C4-2B (cell line): ENCODE results near the gene GRK7.

Source experiments
- H3K27ac ChIP-seq: fragments of 450-650 bp; 2 replicates; pipeline ENCODE4 v1.5.1; 2017
- ZFX ChIP-seq: fragments of 450-650 bp; IDR thresholded peaks from 2 replicates; pipeline ENCODE4 v1.6.1; 2017
- TF ChIP-seq, protein P1 (sequence below): fragments of 450-650 bp; conservative IDR thresholded peaks from 2 replicates; pipeline ENCODE4 v1.5.1; 2017; ENCODE audit warnings: mild to moderate bottlenecking

Gene GRK7

DNA sequence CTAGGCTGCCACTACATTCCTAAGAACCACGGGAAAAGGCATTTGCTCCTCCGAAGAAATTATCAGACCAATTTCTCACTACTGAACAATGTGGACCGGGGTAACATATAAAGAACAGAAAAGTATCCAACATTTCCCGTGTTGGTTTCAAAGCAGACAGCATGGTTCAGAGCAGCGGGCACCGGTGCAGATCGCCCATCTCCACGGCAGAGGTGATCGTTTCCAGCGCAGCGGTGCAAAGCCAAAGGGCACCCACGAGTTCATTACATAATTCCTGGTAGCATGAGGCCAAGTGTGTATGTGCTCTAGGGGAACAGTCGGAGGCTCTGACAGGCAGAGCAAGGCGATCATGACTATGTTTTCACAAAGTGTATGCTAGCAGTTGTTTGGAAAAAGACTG lies 13.2 kb downstream of the GRK7 start:
- no peak for TF ChIP-seq ZFX
- TF ChIP-seq, protein P1, sequence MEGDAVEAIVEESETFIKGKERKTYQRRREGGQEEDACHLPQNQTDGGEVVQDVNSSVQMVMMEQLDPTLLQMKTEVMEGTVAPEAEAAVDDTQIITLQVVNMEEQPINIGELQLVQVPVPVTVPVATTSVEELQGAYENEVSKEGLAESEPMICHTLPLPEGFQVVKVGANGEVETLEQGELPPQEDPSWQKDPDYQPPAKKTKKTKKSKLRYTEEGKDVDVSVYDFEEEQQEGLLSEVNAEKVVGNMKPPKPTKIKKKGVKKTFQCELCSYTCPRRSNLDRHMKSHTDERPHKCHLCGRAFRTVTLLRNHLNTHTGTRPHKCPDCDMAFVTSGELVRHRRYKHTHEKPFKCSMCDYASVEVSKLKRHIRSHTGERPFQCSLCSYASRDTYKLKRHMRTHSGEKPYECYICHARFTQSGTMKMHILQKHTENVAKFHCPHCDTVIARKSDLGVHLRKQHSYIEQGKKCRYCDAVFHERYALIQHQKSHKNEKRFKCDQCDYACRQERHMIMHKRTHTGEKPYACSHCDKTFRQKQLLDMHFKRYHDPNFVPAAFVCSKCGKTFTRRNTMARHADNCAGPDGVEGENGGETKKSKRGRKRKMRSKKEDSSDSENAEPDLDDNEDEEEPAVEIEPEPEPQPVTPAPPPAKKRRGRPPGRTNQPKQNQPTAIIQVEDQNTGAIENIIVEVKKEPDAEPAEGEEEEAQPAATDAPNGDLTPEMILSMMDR: no peak
- H3K27ac ChIP-seq: no peak overlapping the region

DNA sequence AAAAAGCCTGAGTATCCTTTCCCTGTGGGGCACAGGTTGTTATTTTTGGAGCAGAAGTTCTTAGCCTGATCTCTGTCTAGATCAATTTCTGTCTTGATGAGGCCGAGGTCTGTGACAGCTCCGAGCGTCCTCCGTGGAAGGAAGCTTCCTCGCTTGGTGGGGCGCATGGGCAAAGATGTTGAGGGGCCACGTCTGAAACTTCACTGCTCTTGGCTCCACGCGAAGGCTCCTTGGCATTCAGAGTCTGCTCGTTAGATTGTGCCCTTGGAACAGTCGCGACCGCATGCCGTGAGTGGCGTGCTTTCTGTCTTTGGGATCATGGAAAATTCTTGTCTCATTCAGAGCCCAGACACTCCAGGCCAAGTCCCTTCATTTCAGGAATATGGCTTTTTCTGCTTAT lies 13.7 kb downstream of the GRK7 start:
- H3K27ac ChIP-seq: no peak overlapping the region
- TF ChIP-seq, protein P1: no peak
- TF ChIP-seq ZFX: no peak

DNA sequence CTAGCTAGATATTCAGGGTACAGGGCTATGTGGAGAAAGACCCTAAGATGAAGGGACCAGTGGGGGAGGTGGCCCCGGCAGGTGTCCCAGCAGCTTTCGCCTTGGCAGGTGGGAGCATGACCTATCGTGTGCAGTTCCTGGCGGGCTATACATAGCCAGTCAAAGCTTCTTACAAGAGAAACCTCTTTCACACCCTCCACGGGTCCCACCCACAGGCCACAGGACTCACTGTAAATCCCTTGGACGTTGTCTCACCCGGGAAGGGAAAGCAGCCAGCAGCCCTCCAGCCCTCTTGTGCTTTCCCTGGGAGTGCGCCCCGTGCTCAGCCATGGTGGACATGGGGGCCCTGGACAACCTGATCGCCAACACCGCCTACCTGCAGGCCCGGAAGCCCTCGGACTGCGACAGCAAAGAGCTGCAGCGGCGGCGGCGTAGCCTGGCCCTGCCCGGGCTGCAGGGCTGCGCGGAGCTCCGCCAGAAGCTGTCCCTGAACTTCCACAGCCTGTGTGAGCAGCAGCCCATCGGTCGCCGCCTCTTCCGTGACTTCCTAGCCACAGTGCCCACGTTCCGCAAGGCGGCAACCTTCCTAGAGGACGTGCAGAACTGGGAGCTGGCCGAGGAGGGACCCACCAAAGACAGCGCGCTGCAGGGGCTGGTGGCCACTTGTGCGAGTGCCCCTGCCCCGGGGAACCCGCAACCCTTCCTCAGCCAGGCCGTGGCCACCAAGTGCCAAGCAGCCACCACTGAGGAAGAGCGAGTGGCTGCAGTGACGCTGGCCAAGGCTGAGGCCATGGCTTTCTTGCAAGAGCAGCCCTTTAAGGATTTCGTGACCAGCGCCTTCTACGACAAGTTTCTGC lies 15.0 kb downstream of the GRK7 start:
- TF ChIP-seq, protein P1: no peak
- TF ChIP-seq ZFX: no peak
- H3K27ac ChIP-seq: no peak overlapping the region

DNA sequence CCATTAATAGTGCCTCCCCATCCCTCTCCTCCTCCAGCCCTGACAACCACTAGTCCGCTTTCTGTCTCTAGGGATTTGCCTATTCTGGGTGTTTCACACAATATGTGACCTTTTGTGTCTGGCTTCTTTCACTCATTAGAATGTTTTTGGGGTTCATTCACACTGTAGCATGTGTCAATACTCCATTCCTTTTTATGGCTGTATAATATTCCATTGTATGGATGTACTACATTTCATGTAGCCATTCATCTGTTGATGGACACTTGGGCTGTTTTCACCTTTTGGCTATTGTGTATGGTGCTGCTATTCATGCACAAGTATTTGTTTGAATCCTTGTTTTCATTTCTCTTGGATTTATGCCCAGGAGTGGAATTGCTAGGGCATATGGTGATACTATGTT lies 16.5 kb downstream of the GRK7 start:
- no peak overlapping the region for H3K27ac ChIP-seq
- TF ChIP-seq, protein P1: no peak
- TF ChIP-seq ZFX: no peak

DNA sequence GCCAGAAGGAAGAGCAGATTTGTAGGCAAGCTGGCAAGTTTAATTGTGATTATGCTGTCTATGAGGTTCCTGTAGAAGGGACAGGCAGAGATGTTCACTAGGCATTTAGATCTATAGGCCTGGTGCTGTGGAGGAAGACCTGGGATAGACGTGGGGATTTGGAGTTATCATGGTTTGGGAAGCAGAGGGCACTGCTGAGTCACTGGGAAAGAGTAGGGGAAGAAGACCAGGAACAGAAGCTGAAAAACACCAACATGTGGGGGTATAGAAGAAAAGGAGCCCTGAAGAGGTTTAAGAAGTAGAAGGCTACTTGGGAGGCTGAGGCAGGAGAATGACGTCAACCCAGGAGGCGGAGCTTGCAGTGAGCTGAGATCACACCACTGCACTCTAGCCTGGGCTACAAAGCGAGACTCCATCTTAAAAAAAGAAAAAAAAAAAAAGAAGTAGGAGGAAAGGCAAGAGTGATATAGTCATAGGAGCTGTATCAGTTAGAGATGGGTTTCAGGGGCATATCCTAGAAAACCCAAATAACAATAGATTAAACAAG lies 19.3 kb downstream of the GRK7 start:
- no peak overlapping the region for H3K27ac ChIP-seq
- TF ChIP-seq ZFX: no peak
- TF ChIP-seq, protein P1: no peak; the same call in 1 of the 2 replicates

DNA sequence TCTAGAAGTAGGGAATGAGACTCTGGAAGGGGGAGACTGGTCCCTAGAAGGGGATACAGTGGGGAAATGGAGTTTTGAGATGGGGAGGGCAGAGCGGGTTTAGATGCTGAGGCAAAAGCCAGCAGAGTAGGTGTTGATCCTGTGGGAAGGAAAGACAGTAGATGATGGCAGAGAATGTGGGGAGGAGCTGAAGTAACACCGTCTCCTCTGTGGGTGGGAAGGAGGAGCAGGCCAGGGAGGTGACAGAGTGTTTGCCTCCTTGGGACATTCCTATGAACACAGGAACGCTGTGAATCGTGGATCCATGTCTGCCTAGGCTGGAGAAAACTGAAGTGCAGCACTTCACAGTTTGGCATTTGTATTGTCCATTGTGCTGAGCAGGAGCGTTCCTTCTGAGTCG lies 20.4 kb downstream of the GRK7 start:
- TF ChIP-seq, protein P1: no peak
- no peak for TF ChIP-seq ZFX
- no peak overlapping the region for H3K27ac ChIP-seq

DNA sequence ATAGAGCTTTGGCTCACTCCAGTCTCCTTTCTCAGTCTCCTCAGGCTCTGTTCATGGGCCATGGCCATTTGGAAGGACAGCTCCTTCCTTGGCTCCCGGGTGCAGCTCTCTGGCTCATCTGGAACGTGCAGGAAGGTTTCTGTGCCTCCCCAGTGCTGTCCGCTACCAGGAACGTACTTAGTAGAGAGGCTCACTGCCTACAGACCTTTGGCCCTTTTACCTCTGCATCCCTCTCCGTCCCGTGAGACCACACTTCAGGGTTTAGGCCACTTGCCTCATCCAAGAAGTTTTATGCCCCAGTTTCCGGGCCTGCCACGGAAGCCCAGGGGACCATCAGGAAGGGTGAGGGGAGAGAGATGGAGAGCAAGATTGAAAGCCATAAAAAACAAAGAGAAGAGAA lies 20.9 kb downstream of the GRK7 start:
- TF ChIP-seq ZFX: no peak
- TF ChIP-seq, protein P1: no peak
- H3K27ac ChIP-seq: no peak overlapping the region
